CD4-positive, CD25-positive, alpha-beta regulatory T cell (primary cell): Measurements from ENCODE around the gene GRPEL2. TPM values are rescaled to one million over a fixed set of nuclear protein-coding genes. Genes with fewer than 3 reads are reported as not detected.

Experiments
- ATAC-seq, 2 donors: fragments of 150-1000 bp; cut with Tn5 transposase; one replicate each; pipeline ENCODE4 v1.10.0; 2021; ENCODE audit warnings: low read depth in 2 of 2, moderate number of reproducible peaks in 2 of 2, moderate library complexity in 1 of 2
- DNase-seq, 3 donors: peaks; one replicate each; pipeline versions ENCODE4 v3.0.0 to v3.0.0-alpha.2; 2012 to 2022; ENCODE audit warnings: mixed read lengths in 1 of 3
- H3K27ac ChIP-seq: one replicate; pipeline ENCODE4 v1.7.0; 2013; ENCODE audit warnings: mild to moderate bottlenecking, low read length; ENCODE audit not compliant: insufficient read depth, poor library complexity, severe bottlenecking
- H3K27me3 ChIP-seq: one replicate; pipeline ENCODE4 v1.7.0; 2013; ENCODE audit warnings: low read length; ENCODE audit not compliant: control insufficient read depth, insufficient read depth
- H3K36me3 ChIP-seq: one replicate; pipeline ENCODE4 v1.7.0; 2013; ENCODE audit warnings: mild to moderate bottlenecking, low read length, moderate library complexity; ENCODE audit not compliant: control insufficient read depth, insufficient read depth
- H3K4me1 ChIP-seq: 2 replicates; pipeline ENCODE4 v1.7.0; 2013; ENCODE audit warnings: mild to moderate bottlenecking, low read length; ENCODE audit not compliant: insufficient read depth, control insufficient read depth, poor library complexity, severe bottlenecking
- H3K4me3 ChIP-seq: one replicate; pipeline ENCODE4 v1.7.0; 2013; ENCODE audit warnings: low read depth, mild to moderate bottlenecking, low read length, moderate library complexity
- H3K9me3 ChIP-seq, 2 experiments: 1 replicate in 1 of 2; 2 replicates in 1 of 2; pipeline ENCODE4 v1.7.0; 2013; ENCODE audit warnings: low read length in 2 of 2, mild to moderate bottlenecking in 1 of 2, moderate library complexity in 1 of 2; ENCODE audit not compliant: control insufficient read depth in 2 of 2
- H3K27ac Mint-ChIP-seq, 3 donors: one replicate each; pipeline ENCODE4 v1.8.0; 2020 to 2022; ENCODE audit warnings: mild to moderate bottlenecking in 3 of 3, mixed read lengths in 3 of 3, moderate library complexity in 2 of 3
- H3K27me3 Mint-ChIP-seq: one replicate; pipeline ENCODE4 v1.8.0; 2022; ENCODE audit warnings: mild to moderate bottlenecking, mixed read lengths
- H3K36me3 Mint-ChIP-seq: one replicate; pipeline ENCODE4 v1.8.0; 2020; ENCODE audit warnings: mixed read lengths
- H3K4me1 Mint-ChIP-seq, 4 donors: one replicate each; pipeline ENCODE4 v1.8.0; 2020 to 2022; ENCODE audit warnings: mixed read lengths in 4 of 4, mild to moderate bottlenecking in 1 of 4
- H3K4me3 Mint-ChIP-seq, 4 donors: one replicate each; pipeline ENCODE4 v1.8.0; 2020 to 2022; ENCODE audit warnings: mild to moderate bottlenecking in 4 of 4, mixed read lengths in 4 of 4, moderate library complexity in 3 of 4
- H3K9me3 Mint-ChIP-seq, 7 donors: one replicate each; pipeline ENCODE4 v1.8.0; 2020 to 2022; ENCODE audit warnings: mixed read lengths in 7 of 7, mild to moderate bottlenecking in 3 of 7, moderate library complexity in 2 of 7
- polyA plus RNA-seq, 4 donors: library from polyadenylated mRNA; unstranded; fragments of 300-500 nt; fragmentation: Illumina TruSeq; gene quantifications; one replicate each; pipeline ENCODE4 v1.2.3, GENCODE V29; 2021
- total RNA-seq: library from RNA; stranded (reverse); gene quantifications from one replicate; pipeline ENCODE4 v1.2.3, GENCODE V29; 2022

Gene GRPEL2
- total and polyA plus RNA-seq, 5 donors from 2014 or later = 11.0 to 25.9 (median 11.5) TPM

- Mint-ChIP-seq H3K36me3 (peaks cover 11% of the 10 kb centered on the region), H3K4me3 (no peak overlapping the region), H3K27me3 (no peaks in the 10 kb centered on the region), H3K4me1 (peaks cover 0 to 8% (median 3%) of the 10 kb centered on the region in 4 donors), H3K9me3 (no peaks in the 10 kb centered on the region), H3K27ac (no peak overlapping the region)
- DNase-seq = no peak
- Histone ChIP-seq H3K4me1 (no peaks in the 10 kb centered on the region), H3K27me3 (no peaks in the 10 kb centered on the region), H3K36me3 (no peaks in the 10 kb centered on the region), H3K27ac (no peak overlapping the region), H3K9me3 (no peaks in the 10 kb centered on the region), H3K4me3 (no peak overlapping the region)
- no peak for ATAC-seq
Observed at GRCh38 chr5:149374303-149374702, 29.0 kb downstream of the GRPEL2 start.

- Mint-ChIP-seq H3K27ac (no peak overlapping the region), H3K36me3 (peaks cover 11% of the 10 kb centered on the region), H3K4me3 (no peak overlapping the region), H3K27me3 (no peaks in the 10 kb centered on the region), H3K4me1 (peaks cover 0 to 6% (median 3%) of the 10 kb centered on the region in 4 donors), H3K9me3 (no peaks in the 10 kb centered on the region)
- H3K4me3 ChIP-seq = no peak overlapping the region
- H3K9me3 ChIP-seq = no peaks in the 10 kb centered on the region
- no peaks in the 10 kb centered on the region for H3K4me1 ChIP-seq
- H3K36me3 ChIP-seq = no peaks in the 10 kb centered on the region
- no peak for ATAC-seq
- H3K27me3 ChIP-seq = no peaks in the 10 kb centered on the region
- no peak for DNase-seq
- H3K27ac ChIP-seq = no peak overlapping the region
Observed at GRCh38 chr5:149374801-149375200, 29.5 kb downstream of the GRPEL2 start.

- Histone ChIP-seq H3K27ac (no peak overlapping the region), H3K27me3 (no peaks in the 10 kb centered on the region), H3K4me3 (no peak overlapping the region), H3K36me3 (no peaks in the 10 kb centered on the region), H3K4me1 (no peaks in the 10 kb centered on the region), H3K9me3 (no peaks in the 10 kb centered on the region)
- Mint-ChIP-seq H3K4me1 (peaks cover 0 to 5% (median 2%) of the 10 kb centered on the region in 4 donors), H3K36me3 (peaks cover 11% of the 10 kb centered on the region), H3K27me3 (no peaks in the 10 kb centered on the region), H3K9me3 (no peaks in the 10 kb centered on the region), H3K4me3 (no peak overlapping the region), H3K27ac (no peak overlapping the region)
- no peak for DNase-seq
- no peak for ATAC-seq
Observed at GRCh38 chr5:149375434-149375833, 30.1 kb downstream of the GRPEL2 start.

GRCh38 chr5:149376104-149376503 is 30.8 kb downstream of the GRPEL2 start:
- Histone ChIP-seq H3K9me3 (no peaks in the 10 kb centered on the region), H3K27me3 (no peaks in the 10 kb centered on the region), H3K27ac (no peak overlapping the region), H3K36me3 (no peaks in the 10 kb centered on the region), H3K4me3 (no peak overlapping the region), H3K4me1 (no peaks in the 10 kb centered on the region)
- no peak for DNase-seq
- ATAC-seq = no peak
- no peaks in the 10 kb centered on the region for H3K9me3 Mint-ChIP-seq
- H3K4me1 Mint-ChIP-seq = peaks cover 0 to 5% (median 2%) of the 10 kb centered on the region in 4 donors
- peaks cover 11% of the 10 kb centered on the region for H3K36me3 Mint-ChIP-seq
- H3K27ac Mint-ChIP-seq = peak overlapping the region in 1 of 3 donors; percentile 42
- H3K4me3 Mint-ChIP-seq = no peak overlapping the region
- no peaks in the 10 kb centered on the region for H3K27me3 Mint-ChIP-seq

GRCh38 chr5:149376711-149377447 is 31.6 kb downstream of the GRPEL2 start:
- Histone ChIP-seq H3K4me1 (no peaks in the 10 kb centered on the region), H3K9me3 (no peaks in the 10 kb centered on the region), H3K27me3 (no peaks in the 10 kb centered on the region), H3K4me3 (no peak overlapping the region), H3K36me3 (no peaks in the 10 kb centered on the region), H3K27ac (no peak overlapping the region)
- Mint-ChIP-seq H3K9me3 (no peaks in the 10 kb centered on the region), H3K4me1 (peaks cover 0 to 2% (median 0%) of the 10 kb centered on the region in 4 donors), H3K4me3 (no peak overlapping the region), H3K36me3 (peaks cover 11% of the 10 kb centered on the region), H3K27me3 (no peaks in the 10 kb centered on the region), H3K27ac (peak overlapping the region in 1 of 3 donors; percentile 66)
- ATAC-seq (no peak), DNase-seq (no peak)

GRCh38 chr5:149378241-149378820 is 33.0 kb downstream of the GRPEL2 start:
- H3K27ac ChIP-seq = no peak overlapping the region
- H3K27ac Mint-ChIP-seq = no peak overlapping the region
- DNase-seq = no peak
- peaks cover 11% of the 10 kb centered on the region for H3K36me3 Mint-ChIP-seq
- peaks cover 0 to 3% (median 0%) of the 10 kb centered on the region in 4 donors for H3K4me1 Mint-ChIP-seq
- no peaks in the 10 kb centered on the region for H3K4me1 ChIP-seq
- no peaks in the 10 kb centered on the region for H3K27me3 Mint-ChIP-seq
- H3K9me3 ChIP-seq = no peaks in the 10 kb centered on the region
- no peak overlapping the region for H3K4me3 ChIP-seq
- no peak overlapping the region for H3K4me3 Mint-ChIP-seq
- H3K36me3 ChIP-seq = no peaks in the 10 kb centered on the region
- H3K27me3 ChIP-seq = no peaks in the 10 kb centered on the region
- no peaks in the 10 kb centered on the region for H3K9me3 Mint-ChIP-seq
- no peak for ATAC-seq

GRCh38 chr5:149379177-149379761 is 34.0 kb downstream of the GRPEL2 start, which contains the start of gene IL17B:
TSS of gene IL17B (minus strand) at chr5:149379292. CDS start at chr5:149379225, 67 bp downstream.
- no peak within 1 kb of the TSS for H3K27ac Mint-ChIP-seq
- peaks cover 0 to 3% (median 0%) of the 10 kb centered on the region in 4 donors for H3K4me1 Mint-ChIP-seq
- peaks cover 11% of the 10 kb centered on the region for H3K36me3 Mint-ChIP-seq
- H3K27me3 Mint-ChIP-seq = no peaks in the 10 kb centered on the region
- H3K9me3 Mint-ChIP-seq = no peaks in the 10 kb centered on the region
- no peak within 1 kb of the TSS for H3K4me3 Mint-ChIP-seq
- ATAC-seq (no peak), DNase-seq (no peak)
- no peaks in the 10 kb centered on the region for H3K4me1 ChIP-seq
- no peak within 1 kb of the TSS for H3K27ac ChIP-seq
- no peaks in the 10 kb centered on the region for H3K27me3 ChIP-seq
- no peaks in the 10 kb centered on the region for H3K36me3 ChIP-seq
- no peaks in the 10 kb centered on the region for H3K9me3 ChIP-seq
- no peak within 1 kb of the TSS for H3K4me3 ChIP-seq
